K562 (cell line): ENCODE data around the gene PTK6. TPM values are rescaled to one million over a fixed set of nuclear protein-coding genes. Genes with fewer than 3 reads are reported as not detected.

Experiments used
- HMGN3 ChIP-seq: IDR thresholded peaks from 2 replicates; pipeline ENCODE4 v1.6.1; 2011; ENCODE audit warnings: borderline replicate concordance, low read depth, mild to moderate bottlenecking, mixed read lengths, low read length; ENCODE audit not compliant: insufficient read length; ENCODE audit errors: extremely low read depth
- NR2C2 ChIP-seq, 2 experiments: fragments of 200-800 bp in 1 of 2; sonication (Bioruptor generic) in 1 of 2; sonication (generic) in 1 of 2; formaldehyde crosslinking in 1 of 2; IDR thresholded peaks; 2 replicates each; pipeline versions ENCODE4 v1.6.1 to v1.8.0; 2016 to 2022; ENCODE audit warnings: mild to moderate bottlenecking in 1 of 2, missing compliant biosample characterization in 1 of 2, missing genetic modification characterization in 1 of 2, missing genetic modification reagents in 1 of 2
- PHB ChIP-seq: fragments of 250-450 bp; sonication (Bioruptor Pico); IDR thresholded peaks from 2 replicates; pipeline ENCODE4 v1.5.0; 2021
- PRDM10 ChIP-seq: fragments of 450-650 bp; IDR thresholded peaks from 2 replicates; pipeline ENCODE4 v1.6.1; 2018; ENCODE audit not compliant: partially characterized antibody
- SMAD2 ChIP-seq: fragments of 150-350 bp; IDR thresholded peaks from 2 replicates; pipeline ENCODE4 v1.6.1; 2014; ENCODE audit warnings: low read depth, mild to moderate bottlenecking, low read length
- SMARCA5 ChIP-seq: fragments of 450-650 bp; IDR thresholded peaks from 2 replicates; pipeline ENCODE4 v1.6.1; 2016
- TCFL5 ChIP-seq: fragments of 250-450 bp; sonication (Bioruptor Pico); conservative IDR thresholded peaks from 2 replicates; pipeline ENCODE4 v1.6.1; 2021; ENCODE audit warnings: mild to moderate bottlenecking, moderate library complexity, matching md5 sums
- U2AF2 ChIP-seq: fragments of 200-400 bp; formaldehyde crosslinking; optimal IDR thresholded peaks from 2 replicates; pipeline ENCODE3; 2017; ENCODE audit warnings: low read depth, mild to moderate bottlenecking, low read length
- UBTF ChIP-seq, 2 experiments: IDR thresholded peaks; 2 replicates each; pipeline ENCODE4 v1.6.1; 2012; ENCODE audit warnings: improper control_type of control experiment in 2 of 2, low read depth in 2 of 2, low read length in 2 of 2, borderline replicate concordance in 1 of 2
- ZNF174 ChIP-seq: fragments of 250-450 bp; sonication (Bioruptor Pico); IDR thresholded peaks from 2 replicates; pipeline ENCODE4 v1.4.0; 2020; ENCODE audit warnings: mild to moderate bottlenecking
- ZNF212 ChIP-seq: fragments of 450-650 bp; formaldehyde crosslinking; IDR thresholded peaks from 2 replicates; pipeline ENCODE4 v1.4.0; 2020; ENCODE audit warnings: mild to moderate bottlenecking
- ZNF3 ChIP-seq: fragments of 250-450 bp; sonication (Bioruptor Pico); IDR thresholded peaks from 2 replicates; pipeline ENCODE4 v1.5.0; 2021; ENCODE audit warnings: mild to moderate bottlenecking, moderate library complexity
- ZNF551 ChIP-seq: fragments of 250-450 bp; sonication (Bioruptor Pico); IDR thresholded peaks from 2 replicates; pipeline ENCODE4 v1.5.0; 2021; ENCODE audit warnings: mild to moderate bottlenecking, moderate library complexity
- ZNF583 ChIP-seq: fragments of 250-450 bp; sonication (Bioruptor Pico); IDR thresholded peaks from 2 replicates; pipeline ENCODE4 v1.4.0; 2020
- polyA plus RNA-seq, 8 experiments: library from polyadenylated mRNA; depleted of rRNA in 4 of 8; stranded (reverse) in 5 of 8; unstranded in 3 of 8; fragments of >200 nt; fragmentation: Nextera tagmentation in 2 of 8; fragmentation: Illumina TruSeq in 1 of 8; extraction: Ambion mirVana in 2 of 8; extraction: Trizol in 1 of 8; gene quantifications; 2 replicates each; pipeline versions ENCODE4 v1.2.1 to v1.2.3, GENCODE V29; 2011 to 2014; ENCODE audit warnings: inconsistent platforms in 1 of 8, missing spikeins in 1 of 8
- total RNA-seq, 7 experiments: library from RNA; depleted of rRNA in 6 of 7; stranded (reverse); fragments of >200 nt in 6 of 7; fragmentation: Illumina TruSeq in 2 of 7; extraction: Trizol in 2 of 7; gene quantifications; 2 replicates each; pipeline versions ENCODE4 v1.2.1 to v1.2.3, GENCODE V29; 2011 to 2021; ENCODE audit warnings: low replicate concordance in 1 of 7
- TF ChIP-seq, protein P1 (sequence below): fragments of 250-450 bp; sonication (Bioruptor Pico); IDR thresholded peaks from 2 replicates; pipeline ENCODE4 v1.4.0; 2020; ENCODE audit warnings: mild to moderate bottlenecking
- TF ChIP-seq, protein P2 (sequence below): fragments of 250-450 bp; sonication (Bioruptor Pico); IDR thresholded peaks from 2 replicates; pipeline ENCODE4 v1.4.0; 2020; ENCODE audit warnings: mild to moderate bottlenecking, moderate library complexity

Gene PTK6
- total and polyA plus RNA-seq, 9 of the 15 experiments (the other 6 are each of a cell fraction or from before 2014, with no cell fraction given), result 0.07 TPM; not detected in 8

GRCh38 chr20:63537525-63538203, 488 bp upstream of the PTK6 start (continued):
- TF ChIP-seq ZNF3 (CRISPR knock-in tag) (no peak), SMAD2 (no peak), SMARCA5 (no peak), ZNF583 (CRISPR knock-in tag) (no peak), HMGN3 (peak; percentile 67), TCFL5 (no peak), U2AF2 (no peak), PHB (no peak), UBTF (IDR thresholded peaks at IDR 0.05; ENCODE audit: borderline replicate concordance in 1 of 2, low read depth in 2 of 2, low read length in 2 of 2) (no peak), NR2C2 (CRISPR knock-in tag; IDR thresholded peaks at IDR 0.05) (no peak), NR2C2 (tag; IDR thresholded peaks at IDR 0.05) (peak; percentile 25; the same call in 1 of the 2 replicates), ZNF212 (CRISPR knock-in tag) (no peak), PRDM10 (peak; percentile 53), ZNF551 (CRISPR knock-in tag) (no peak), ZNF174 (no peak)
- TF ChIP-seq, protein P1, sequence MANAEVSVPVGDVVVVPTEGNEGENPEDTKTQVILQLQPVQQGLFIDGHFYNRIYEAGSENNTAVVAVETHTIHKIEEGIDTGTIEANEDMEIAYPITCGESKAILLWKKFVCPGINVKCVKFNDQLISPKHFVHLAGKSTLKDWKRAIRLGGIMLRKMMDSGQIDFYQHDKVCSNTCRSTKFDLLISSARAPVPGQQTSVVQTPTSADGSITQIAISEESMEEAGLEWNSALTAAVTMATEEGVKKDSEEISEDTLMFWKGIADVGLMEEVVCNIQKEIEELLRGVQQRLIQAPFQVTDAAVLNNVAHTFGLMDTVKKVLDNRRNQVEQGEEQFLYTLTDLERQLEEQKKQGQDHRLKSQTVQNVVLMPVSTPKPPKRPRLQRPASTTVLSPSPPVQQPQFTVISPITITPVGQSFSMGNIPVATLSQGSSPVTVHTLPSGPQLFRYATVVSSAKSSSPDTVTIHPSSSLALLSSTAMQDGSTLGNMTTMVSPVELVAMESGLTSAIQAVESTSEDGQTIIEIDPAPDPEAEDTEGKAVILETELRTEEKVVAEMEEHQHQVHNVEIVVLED (CRISPR knock-in tag), result no peak
- TF ChIP-seq, protein P2, sequence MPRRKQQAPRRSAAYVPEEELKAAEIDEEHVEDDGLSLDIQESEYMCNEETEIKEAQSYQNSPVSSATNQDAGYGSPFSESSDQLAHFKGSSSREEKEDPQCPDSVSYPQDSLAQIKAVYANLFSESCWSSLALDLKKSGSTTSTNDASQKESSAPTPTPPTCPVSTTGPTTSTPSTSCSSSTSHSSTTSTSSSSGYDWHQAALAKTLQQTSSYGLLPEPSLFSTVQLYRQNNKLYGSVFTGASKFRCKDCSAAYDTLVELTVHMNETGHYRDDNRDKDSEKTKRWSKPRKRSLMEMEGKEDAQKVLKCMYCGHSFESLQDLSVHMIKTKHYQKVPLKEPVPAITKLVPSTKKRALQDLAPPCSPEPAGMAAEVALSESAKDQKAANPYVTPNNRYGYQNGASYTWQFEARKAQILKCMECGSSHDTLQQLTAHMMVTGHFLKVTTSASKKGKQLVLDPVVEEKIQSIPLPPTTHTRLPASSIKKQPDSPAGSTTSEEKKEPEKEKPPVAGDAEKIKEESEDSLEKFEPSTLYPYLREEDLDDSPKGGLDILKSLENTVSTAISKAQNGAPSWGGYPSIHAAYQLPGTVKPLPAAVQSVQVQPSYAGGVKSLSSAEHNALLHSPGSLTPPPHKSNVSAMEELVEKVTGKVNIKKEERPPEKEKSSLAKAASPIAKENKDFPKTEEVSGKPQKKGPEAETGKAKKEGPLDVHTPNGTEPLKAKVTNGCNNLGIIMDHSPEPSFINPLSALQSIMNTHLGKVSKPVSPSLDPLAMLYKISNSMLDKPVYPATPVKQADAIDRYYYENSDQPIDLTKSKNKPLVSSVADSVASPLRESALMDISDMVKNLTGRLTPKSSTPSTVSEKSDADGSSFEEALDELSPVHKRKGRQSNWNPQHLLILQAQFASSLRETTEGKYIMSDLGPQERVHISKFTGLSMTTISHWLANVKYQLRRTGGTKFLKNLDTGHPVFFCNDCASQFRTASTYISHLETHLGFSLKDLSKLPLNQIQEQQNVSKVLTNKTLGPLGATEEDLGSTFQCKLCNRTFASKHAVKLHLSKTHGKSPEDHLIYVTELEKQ (CRISPR knock-in tag), result no peak
